ENCODE results near the gene SCARB1. TPM values are rescaled to one million over a fixed set of nuclear protein-coding genes. Genes with fewer than 3 reads are reported as not detected.

Gene SCARB1
- total and polyA plus RNA-seq, 2 of the 13 experiments (the other 11 are each of a cell fraction or from before 2014, with no cell fraction given): 63.4 to 160 TPM

- no peak for TF ChIP-seq ZNF800 (CRISPR knock-in tag; IDR thresholded peaks at IDR 0.05)
- no peak for TF ChIP-seq RERE (CRISPR knock-in tag; IDR thresholded peaks at IDR 0.05; ENCODE audit: low read depth)
- TF ChIP-seq MEIS2 (CRISPR knock-in tag; IDR thresholded peaks at IDR 0.05): no peak
- TF ChIP-seq ZNF460 (CRISPR knock-in tag; IDR thresholded peaks at IDR 0.05; ENCODE audit: borderline replicate concordance): no peak
Measured at GRCh38 chr12:124829708-124830304, 33.9 kb downstream of the SCARB1 start (continued).
